Activated CD4-positive, alpha-beta T cell treated with anti-CD3 and anti-CD28 coated beads, Interleukin-2, amount 50 U/mL, for 24 hours (primary cell): ENCODE results near the gene ROR2.

Source experiments
- DNase-seq, 2 donors: peaks; one replicate each; pipeline ENCODE4 v3.0.0-alpha.2; 2020; ENCODE audit warnings: low read depth in 1 of 2, low spot score in 1 of 2

ROR2 gene

DNA sequence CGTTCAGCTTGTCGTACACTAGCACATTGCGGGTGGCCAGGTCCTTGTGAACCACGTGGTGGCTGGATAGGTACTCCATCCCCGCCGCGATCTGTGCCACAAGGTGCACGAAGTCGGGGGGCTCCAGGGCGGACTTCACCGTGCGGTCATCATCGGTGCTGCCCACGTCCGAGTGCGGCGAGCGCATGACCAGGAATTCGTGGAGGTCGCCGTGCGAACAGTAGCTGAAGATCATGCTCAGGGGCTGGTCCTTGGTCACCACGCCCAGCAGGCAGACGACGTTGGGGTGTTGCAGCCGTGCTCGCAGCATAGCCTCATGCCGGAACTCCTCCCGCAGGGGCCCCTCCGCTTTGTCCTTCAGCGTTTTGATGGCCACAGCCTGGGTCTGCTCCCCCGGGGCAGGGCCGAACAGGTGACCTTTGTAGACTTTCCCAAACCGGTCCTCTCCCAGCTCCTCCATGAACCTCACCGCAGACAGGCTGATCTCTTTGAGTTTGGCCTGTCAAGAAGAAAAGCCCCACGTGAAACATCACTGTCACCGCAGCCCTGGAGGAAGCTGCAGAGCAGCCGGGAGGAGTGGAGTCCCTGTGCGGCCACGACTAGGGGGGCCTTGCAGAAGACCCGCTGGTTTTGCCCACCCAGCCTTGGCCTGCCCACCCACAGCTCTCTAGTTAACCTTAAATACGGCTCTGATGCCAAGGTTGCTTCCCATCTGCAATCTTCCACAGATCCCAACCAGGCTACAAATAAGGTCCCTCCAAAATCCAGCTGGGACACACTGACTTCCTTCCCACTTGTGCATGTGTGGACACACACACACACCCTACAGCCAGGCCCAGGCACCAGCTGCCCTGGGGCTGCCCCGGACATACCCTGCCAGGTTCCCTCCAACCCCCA, 225.2 kb downstream of the ROR2 start:
- DNase-seq = no peak

DNA sequence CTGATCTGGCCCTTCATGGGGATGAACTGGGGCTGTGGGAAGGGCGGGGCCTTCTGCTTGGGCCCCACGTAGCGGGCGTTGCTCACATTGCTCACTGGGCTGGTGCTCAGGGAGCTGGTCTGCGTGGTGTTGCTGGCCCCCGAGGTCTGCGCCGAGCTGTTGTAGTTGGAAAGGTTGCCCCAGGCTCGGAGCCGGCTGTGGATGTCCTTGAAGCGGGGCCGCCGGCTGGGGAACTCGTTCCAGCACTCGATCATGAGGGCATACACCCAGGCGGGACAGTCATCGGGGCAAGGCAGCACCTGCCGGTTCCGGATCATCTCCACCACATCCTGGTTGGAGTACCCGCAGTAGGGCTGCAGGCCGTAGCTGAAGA, 226.0 kb downstream of the ROR2 start:
- DNase-seq = no peak

DNA sequence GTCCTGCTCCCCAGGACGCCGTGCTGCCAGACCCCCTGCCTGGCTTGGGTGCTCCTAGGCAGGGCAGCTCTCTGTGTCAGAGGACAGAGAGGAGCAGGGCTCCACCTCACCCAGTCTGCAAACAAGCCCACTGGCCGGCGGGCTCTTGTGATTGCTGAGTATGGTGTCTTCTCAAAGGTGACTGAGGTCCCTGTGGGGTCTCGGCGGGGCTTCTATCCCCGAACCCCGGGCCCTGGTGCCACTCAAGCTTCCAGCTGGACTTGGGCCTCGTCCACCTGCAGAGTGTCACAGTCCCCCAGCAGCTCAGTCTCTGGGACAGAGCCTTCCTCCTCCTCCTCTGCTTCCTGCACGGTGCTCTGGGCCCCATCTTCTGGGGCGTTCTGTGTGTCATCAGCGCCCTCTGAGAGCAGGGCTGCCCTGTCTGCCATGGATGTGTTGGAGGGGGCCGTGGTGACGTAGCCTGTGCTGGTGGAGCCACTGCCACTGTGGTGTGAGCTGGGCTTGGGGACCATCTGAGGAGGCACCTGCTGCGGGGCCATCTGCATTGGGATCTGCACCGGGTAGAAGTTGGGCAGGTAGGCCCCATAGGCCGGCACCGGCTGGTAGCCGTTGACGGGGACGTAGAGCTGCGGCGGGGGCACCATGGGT, 226.5 kb downstream of the ROR2 start:
- no peak for DNase-seq

- no peak for DNase-seq
Measured at GRCh38 chr9:91720751-91721705, 229.0 kb downstream of the ROR2 start.

- DNase-seq = no peak
Measured at GRCh38 chr9:91720313-91720712, 229.7 kb downstream of the ROR2 start.

DNA sequence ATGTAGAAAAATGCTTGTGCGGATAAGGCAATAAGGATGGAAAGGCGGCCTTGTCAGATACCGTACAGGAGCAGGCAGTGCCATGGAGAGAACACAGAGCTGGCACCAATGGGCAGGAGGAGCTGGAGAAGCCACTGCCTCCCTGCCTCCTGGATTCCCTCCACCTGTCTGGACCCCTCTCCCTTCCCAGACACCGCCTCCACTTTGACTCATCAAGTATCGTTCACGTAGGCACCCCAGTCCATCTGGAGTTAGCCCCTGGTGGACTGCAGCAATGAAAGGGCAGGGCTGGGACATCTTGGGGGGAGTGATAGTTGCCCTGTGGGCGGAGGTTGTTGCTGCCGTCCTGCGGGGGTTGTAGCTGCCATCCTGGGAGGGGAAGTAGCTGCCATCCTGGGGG, 232.0 kb downstream of the ROR2 start:
- DNase-seq = no peak

DNA sequence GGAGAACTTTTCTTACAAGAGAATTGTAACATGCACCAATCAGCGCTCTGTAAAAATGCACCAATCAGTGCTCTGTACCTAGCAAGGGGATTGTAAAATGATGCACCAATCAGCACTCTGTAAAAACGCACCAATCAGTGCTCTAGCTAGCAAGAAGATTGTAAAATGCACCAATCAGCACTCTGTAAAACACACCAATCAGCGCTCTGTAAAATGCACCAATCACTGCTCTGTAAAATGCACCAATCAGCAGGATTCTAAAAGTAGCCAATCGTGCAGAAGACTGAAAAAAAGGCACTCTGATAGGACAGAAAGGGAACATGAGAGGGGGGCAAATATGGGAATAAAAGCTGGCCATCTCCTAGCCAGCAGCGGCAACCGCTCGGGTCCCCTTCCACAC, 233.2 kb downstream of the ROR2 start:
- no peak for DNase-seq

DNA sequence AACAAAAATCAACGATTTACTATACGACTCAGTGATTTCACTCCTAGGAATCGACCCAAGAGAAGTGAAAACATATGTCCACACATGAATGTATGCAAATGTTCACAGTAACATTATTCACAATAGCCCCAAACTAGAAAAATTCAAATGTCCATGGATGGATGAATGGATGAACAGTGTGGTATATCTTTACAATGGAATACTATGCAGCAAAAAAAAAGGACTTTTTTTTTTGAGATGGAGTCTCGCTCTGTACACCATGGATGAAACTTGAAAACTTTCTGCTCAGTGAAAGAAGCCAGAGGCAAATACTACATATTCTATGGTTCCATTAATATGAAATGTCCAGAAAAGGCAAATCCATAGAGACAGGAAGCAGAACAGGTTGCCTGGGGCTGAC, 233.8 kb downstream of the ROR2 start:
- no peak for DNase-seq

GRCh38 chr9:91714874-91715615, 235.0 kb downstream of the ROR2 start:
- no peak for DNase-seq

DNA sequence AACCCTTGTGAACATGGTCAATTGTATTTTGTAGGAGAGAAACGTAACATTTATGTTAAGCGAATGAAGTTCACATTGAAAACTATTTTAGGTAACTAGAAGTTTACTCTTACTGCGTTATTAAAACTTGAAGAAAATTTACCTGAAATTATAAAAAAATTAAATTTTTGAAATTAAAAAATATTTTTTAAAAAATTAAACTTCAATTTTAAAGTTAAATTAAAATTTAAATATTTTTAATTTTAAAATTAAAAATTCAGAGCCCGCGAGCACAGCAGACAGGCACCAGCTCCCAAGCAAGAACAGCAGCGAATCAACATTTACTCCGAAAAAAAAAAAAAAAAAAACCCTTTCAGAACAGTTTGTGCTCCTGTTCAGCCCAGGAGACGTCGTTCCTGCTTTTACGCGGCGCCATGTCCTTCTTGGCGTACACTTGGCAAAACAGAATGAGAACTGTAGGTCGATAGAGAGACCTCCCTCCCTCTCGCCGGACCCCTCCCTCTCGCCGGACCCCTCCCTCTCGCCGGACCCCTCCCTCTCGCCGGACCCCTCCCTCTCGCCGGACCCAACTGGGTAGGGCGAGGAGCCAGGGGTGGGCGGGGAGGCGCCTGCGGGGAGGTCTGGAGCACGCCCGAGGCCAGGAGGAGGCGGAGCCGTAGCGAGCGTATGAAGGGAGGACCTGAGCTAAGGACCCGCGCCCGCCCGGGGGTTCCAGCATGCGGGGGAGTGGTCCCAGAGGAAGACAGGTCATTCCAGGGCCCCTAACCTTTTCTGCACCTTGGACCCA, 235.8 kb downstream of the ROR2 start:
- DNase-seq = no peak

GRCh38 chr9:91712811-91713210, 237.2 kb downstream of the ROR2 start:
- DNase-seq = no peak

GRCh38 chr9:91711755-91712601, 238.1 kb downstream of the ROR2 start:
- DNase-seq = peak in 1 of 2 donors; percentile 55

DNA sequence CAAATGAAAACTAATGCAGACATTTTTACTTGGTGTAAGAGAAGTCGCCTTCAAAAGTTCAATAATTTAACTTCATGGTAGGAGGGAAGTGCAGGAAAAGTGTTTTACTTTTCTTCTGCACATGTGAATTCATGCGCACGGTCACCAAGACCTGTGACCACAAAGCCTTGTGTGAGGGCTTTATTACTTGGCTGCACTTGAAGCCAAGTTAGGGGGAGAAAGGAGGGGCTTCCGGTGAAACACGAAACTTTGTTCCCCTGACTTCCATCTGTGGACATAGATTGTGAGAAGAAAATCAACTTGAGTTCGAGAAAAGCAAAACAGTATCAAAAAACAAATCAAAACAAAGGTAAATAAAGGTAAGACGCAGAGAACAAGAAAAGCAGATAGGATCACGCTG, 239.9 kb downstream of the ROR2 start:
- no peak for DNase-seq

GRCh38 chr9:91705386-91705785, 244.6 kb downstream of the ROR2 start:
- no peak for DNase-seq

DNA sequence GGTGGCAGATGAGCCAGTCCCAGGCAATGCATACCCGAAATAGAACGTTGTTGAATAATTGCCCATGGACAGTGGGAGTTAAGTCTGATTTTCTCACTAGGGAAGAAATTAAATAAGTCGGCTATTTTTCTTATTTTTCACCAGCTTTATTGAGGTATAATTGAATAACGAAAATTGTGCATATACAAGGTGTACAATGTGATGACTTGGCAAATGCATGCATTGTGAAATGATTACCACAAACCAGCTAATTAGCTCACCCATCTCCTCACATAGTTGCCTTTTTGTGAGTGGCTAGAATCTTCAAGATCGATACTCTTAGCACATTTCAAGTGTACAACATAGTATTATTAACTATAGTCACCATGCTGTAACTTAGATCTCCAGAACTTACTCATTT, 249.6 kb downstream of the ROR2 start:
- DNase-seq = no peak

DNA sequence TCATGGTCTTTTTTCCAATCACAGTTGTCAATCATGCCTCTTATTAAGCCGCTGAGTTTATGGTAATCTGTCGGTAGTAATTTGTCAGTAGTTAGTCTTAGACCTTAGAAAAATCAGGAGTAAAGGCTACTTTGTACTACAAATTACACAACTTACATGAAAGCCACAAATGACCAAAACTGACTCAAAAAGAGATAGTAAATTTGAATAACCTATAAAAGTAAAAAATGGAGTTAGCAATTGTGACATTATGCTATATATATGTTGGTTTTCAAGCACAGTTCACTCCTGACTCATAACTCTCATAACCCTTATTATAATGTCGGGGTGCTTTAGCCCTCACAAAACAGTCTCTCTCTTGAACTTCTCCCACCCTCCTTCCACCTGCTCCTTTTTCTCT, 251.8 kb downstream of the ROR2 start:
- no peak for DNase-seq

DNA sequence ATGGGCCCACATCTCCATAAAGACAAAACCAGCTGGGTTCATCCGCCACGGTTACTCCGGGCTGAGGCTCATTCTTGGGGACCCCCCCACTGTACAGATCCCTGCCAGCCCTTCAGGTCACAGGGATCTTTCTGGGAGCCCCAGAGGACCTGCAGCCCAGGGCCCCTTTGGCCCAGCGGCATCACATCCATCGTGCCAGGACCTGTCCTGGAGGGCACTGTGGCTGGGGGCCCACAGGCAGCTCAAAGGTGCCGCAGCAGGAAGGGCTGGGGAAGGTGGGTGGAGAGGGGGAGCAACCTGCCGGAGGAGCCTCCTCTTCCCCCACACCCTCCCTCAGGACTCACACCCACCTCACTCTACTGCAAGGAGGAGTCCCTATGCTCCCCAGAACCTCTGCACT, 252.8 kb downstream of the ROR2 start:
- DNase-seq = no peak

- DNase-seq = no peak
Measured at GRCh38 chr9:91694081-91694870, 255.8 kb downstream of the ROR2 start.
